DND-41 (cell line): ENCODE data around the gene C12orf75.

Source experiments
- EZH2 ChIP-seq: IDR thresholded peaks from 3 replicates; pipeline ENCODE4 v1.6.1; 2012; ENCODE audit warnings: borderline replicate concordance, low read depth, mild to moderate bottlenecking, moderate library complexity, low read length, inconsistent platforms; ENCODE audit not compliant: severe bottlenecking
- TF ChIP-seq, protein P1 (sequence below): IDR thresholded peaks from 2 replicates; pipeline ENCODE4 v1.5.1; 2012; ENCODE audit warnings: borderline replicate concordance, low read length, moderate library complexity, mild to moderate bottlenecking; ENCODE audit not compliant: poor library complexity, severe bottlenecking; ENCODE audit errors: extremely low read depth

DNA sequence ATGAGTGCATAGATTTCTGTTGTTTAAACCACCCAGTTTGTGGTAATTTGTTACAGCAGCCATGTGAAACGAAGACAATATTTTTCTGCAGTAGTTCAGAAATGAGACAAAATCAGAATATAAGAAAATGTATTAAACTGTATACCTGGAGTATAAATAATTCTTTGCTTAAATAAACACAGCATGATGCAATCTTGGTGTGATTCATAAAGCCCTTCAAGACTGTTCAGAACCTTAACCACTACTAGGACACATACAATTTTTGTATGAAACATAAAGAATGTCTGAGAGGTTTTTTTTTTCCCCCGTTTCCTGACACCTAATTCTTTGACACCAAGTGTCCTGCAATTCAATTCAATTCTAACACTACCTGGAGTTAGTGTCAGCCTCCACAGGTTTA, 10.5 kb downstream of the C12orf75 start:
- TF ChIP-seq, protein P1, sequence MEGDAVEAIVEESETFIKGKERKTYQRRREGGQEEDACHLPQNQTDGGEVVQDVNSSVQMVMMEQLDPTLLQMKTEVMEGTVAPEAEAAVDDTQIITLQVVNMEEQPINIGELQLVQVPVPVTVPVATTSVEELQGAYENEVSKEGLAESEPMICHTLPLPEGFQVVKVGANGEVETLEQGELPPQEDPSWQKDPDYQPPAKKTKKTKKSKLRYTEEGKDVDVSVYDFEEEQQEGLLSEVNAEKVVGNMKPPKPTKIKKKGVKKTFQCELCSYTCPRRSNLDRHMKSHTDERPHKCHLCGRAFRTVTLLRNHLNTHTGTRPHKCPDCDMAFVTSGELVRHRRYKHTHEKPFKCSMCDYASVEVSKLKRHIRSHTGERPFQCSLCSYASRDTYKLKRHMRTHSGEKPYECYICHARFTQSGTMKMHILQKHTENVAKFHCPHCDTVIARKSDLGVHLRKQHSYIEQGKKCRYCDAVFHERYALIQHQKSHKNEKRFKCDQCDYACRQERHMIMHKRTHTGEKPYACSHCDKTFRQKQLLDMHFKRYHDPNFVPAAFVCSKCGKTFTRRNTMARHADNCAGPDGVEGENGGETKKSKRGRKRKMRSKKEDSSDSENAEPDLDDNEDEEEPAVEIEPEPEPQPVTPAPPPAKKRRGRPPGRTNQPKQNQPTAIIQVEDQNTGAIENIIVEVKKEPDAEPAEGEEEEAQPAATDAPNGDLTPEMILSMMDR: no peak
- no peak for TF ChIP-seq EZH2
